Measurements from ENCODE around the gene CD109.

DNA sequence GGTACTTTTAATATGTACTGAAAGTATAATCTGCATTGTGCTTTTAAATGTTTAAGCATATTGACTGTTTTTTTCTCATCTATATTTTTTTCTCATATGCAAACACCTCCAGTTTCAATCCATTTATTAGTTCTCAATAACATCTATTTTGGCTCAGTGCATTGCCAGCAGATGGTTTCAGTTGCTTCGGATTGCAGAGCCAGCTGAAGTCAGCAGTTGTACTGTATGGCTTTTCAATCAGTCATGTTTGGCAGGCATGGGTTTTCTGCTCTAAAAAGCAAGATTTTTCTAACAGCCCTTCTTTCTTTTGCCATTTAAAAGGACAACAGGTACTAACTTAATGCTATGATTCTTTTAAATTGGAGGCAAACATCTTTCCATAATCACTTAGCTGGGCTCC, 121.2 kb downstream of the CD109 start:
- TF ChIP-seq, protein P1, sequence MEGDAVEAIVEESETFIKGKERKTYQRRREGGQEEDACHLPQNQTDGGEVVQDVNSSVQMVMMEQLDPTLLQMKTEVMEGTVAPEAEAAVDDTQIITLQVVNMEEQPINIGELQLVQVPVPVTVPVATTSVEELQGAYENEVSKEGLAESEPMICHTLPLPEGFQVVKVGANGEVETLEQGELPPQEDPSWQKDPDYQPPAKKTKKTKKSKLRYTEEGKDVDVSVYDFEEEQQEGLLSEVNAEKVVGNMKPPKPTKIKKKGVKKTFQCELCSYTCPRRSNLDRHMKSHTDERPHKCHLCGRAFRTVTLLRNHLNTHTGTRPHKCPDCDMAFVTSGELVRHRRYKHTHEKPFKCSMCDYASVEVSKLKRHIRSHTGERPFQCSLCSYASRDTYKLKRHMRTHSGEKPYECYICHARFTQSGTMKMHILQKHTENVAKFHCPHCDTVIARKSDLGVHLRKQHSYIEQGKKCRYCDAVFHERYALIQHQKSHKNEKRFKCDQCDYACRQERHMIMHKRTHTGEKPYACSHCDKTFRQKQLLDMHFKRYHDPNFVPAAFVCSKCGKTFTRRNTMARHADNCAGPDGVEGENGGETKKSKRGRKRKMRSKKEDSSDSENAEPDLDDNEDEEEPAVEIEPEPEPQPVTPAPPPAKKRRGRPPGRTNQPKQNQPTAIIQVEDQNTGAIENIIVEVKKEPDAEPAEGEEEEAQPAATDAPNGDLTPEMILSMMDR (IDR thresholded peaks at IDR 0.05 in 8 of 11, conservative IDR thresholded peaks at IDR 0.05 in 3 of 11) = no peak
- TF ChIP-seq POLR2A (IDR thresholded peaks at IDR 0.05) (no peak), POLR2AphosphoS5 (IDR thresholded peaks at IDR 0.05) (no peak)
